Ramos (cell line): ENCODE results near the gene CEP350.

Experiments
- in situ Hi-C: fragments of 300-500 bp; cut with MboI; formaldehyde crosslinking; loops from one replicate; pipeline ENCODE4 v1.14.3; 2022; ENCODE audit warnings: low sequenced_read_pairs; ENCODE audit not compliant: unreplicated experiment

The CEP350 gene

GRCh38 chr1:180046674-180047073, 92.1 kb downstream of the CEP350 start:
- in situ Hi-C loops, result no loop called here

- in situ Hi-C loops, result no loop called here
These were observed 99.3 kb downstream of the CEP350 start for GRCh38 chr1:180053594-180054567.

- in situ Hi-C loops, result no loop called here
These were observed 103.3 kb downstream of the CEP350 start for GRCh38 chr1:180057883-180058396.

GRCh38 chr1:180061019-180061418, 106.4 kb downstream of the CEP350 start:
- in situ Hi-C loops, result no loop called here

- in situ Hi-C loops, result no loop called here
These were observed 107.9 kb downstream of the CEP350 start for GRCh38 chr1:180062452-180062971.

- in situ Hi-C loops, result no loop called here
These were observed 110.8 kb downstream of the CEP350 start for GRCh38 chr1:180065408-180065807.

- in situ Hi-C loops, result no loop called here
These were observed 111.5 kb downstream of the CEP350 start for GRCh38 chr1:180066150-180066549.

GRCh38 chr1:180070286-180070685, 115.7 kb downstream of the CEP350 start:
- in situ Hi-C loops, result no loop called here

GRCh38 chr1:180071759-180072158, 117.1 kb downstream of the CEP350 start:
- in situ Hi-C loops, result no loop called here

- in situ Hi-C loops, result no loop called here
These were observed 125.8 kb downstream of the CEP350 start for GRCh38 chr1:180080439-180080838.

- in situ Hi-C loops, result no loop called here
These were observed 126.9 kb downstream of the CEP350 start for GRCh38 chr1:180081474-180081873.

GRCh38 chr1:180083164-180083563, 128.6 kb downstream of the CEP350 start:
- in situ Hi-C loops, result no loop called here

- in situ Hi-C loops, result no loop called here
These were observed 130.3 kb downstream of the CEP350 start for GRCh38 chr1:180084867-180085266.

GRCh38 chr1:180085331-180085730, 130.7 kb downstream of the CEP350 start:
- in situ Hi-C loops, result no loop called here

GRCh38 chr1:180092931-180093650, 138.5 kb downstream of the CEP350 start:
- in situ Hi-C loops, result no loop called here

GRCh38 chr1:180094705-180095295, 140.2 kb downstream of the CEP350 start:
- in situ Hi-C loops, result no loop called here

GRCh38 chr1:180096584-180097325, 142.1 kb downstream of the CEP350 start:
- in situ Hi-C loops, result no loop called here

- in situ Hi-C loops, result no loop called here
These were observed 142.7 kb downstream of the CEP350 start for GRCh38 chr1:180097326-180097605.

GRCh38 chr1:180101411-180101810, 146.8 kb downstream of the CEP350 start:
- in situ Hi-C loops, result no loop called here

- in situ Hi-C loops, result no loop called here
These were observed 149.2 kb downstream of the CEP350 start for GRCh38 chr1:180103819-180104218.
